ENCODE results near the gene HBQ1. TPM values are rescaled to one million over a fixed set of nuclear protein-coding genes. Genes with fewer than 3 reads are reported as not detected.
"Not testable (repeated sequence)": the region's sequence is repeated elsewhere in the genome, so short reads cannot be mapped to it uniquely, and the experiment has no call there.

Gene HBQ1
- polyA plus RNA-seq, 6 donors from 2014 or later, result not detected

DNA sequence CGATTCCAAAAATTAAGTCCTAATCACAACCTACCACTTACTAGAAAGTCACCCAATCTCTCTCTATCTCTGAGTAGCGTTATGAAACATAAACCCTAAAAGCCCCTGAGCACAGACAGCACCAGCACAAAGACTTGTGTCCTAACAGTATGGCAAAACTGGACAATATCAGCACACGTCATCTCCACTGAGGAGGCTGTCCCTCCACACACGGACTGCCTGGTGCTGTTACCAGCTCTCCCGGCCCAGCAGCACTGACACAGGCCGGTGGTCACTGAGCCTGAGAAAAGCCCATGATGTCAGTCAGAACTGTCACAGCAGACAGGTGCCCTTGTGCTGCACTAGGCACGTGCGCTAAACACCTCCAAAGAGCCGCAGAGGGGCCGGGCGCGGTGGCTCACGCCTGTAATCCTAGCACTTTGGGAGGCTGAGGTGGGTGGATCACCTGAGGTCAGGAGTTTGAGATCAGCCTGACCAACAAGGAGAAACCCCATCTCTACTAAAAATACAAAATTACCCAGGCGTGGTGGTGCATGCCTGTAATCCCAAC, 31.4 kb downstream of the HBQ1 start:
- Mint-ChIP-seq H3K4me1 (peaks cover 9 to 26% (median 9%) of the 10 kb centered on the region in 3 donors), H3K36me3 (peaks cover 4 to 10% of the 10 kb centered on the region in 2 donors), H3K27ac (peak overlapping the region; percentile 20 to 85 (median 64))
- H3K4me3 Mint-ChIP-seq; ATAC-seq (ENCODE audit: low read depth in 2 of 2); H3K27me3 Mint-ChIP-seq; DNase-seq; H3K9me3 Mint-ChIP-seq: not testable (repeated sequence)

DNA sequence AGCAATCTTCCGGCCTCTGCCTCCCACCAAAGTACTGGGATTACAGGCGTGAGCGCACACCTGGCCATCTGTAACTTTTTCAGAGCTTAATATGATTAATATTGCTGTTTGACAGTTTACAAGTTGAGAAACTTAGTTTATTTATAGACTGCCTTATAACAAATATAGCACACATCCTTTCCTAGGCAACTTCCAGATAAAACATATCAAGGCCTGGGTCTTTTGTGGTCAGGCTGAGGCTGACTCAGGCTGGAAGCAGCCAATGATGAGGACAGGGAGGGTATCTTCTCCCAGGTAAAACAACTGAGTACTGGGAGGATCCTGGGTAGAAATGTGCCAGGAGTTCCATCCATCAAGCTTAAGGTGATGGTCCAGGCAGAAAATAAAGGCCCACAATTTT, 32.7 kb downstream of the HBQ1 start:
- H3K4me3 Mint-ChIP-seq, result no peak overlapping the region
- peaks cover 4 to 7% of the 10 kb centered on the region in 2 donors for H3K36me3 Mint-ChIP-seq
- DNase-seq, result no peak
- H3K27me3 Mint-ChIP-seq, result no peaks in the 10 kb centered on the region
- H3K27ac Mint-ChIP-seq, result peak overlapping the region in 1 of 6 donors; percentile 18
- no peak for ATAC-seq (ENCODE audit: low read depth in 2 of 2)
- H3K9me3 Mint-ChIP-seq, result no peaks in the 10 kb centered on the region
- peaks cover 9 to 26% (median 11%) of the 10 kb centered on the region in 3 donors for H3K4me1 Mint-ChIP-seq

DNA sequence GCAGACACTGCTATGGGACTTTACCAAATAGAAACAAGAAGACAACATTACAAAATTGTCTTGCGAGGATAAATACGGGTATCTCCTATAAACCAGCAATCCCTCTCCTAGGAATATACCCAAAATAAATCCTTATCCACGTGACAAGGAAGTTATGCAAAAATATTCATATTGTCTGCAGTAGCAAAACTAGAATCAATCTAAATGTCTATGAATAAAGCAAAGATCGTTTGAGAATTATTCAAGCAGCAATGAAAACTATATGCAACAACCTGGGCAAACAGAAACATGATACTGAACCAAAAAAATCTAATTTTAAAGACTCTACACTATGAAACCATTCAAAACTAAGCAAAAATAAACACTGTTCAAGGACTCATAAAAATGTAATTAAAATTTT, 39.8 kb downstream of the HBQ1 start:
- peaks cover 7 to 9% (median 7%) of the 10 kb centered on the region in 3 donors for H3K4me1 Mint-ChIP-seq
- no peak overlapping the region for H3K4me3 Mint-ChIP-seq
- no peak overlapping the region for H3K27ac Mint-ChIP-seq
- no peaks in the 10 kb centered on the region for H3K27me3 Mint-ChIP-seq
- H3K9me3 Mint-ChIP-seq, result no peaks in the 10 kb centered on the region
- DNase-seq (no peak), ATAC-seq (ENCODE audit: low read depth in 2 of 2) (no peak)
- peaks cover 9 to 10% of the 10 kb centered on the region in 2 donors for H3K36me3 Mint-ChIP-seq

DNA sequence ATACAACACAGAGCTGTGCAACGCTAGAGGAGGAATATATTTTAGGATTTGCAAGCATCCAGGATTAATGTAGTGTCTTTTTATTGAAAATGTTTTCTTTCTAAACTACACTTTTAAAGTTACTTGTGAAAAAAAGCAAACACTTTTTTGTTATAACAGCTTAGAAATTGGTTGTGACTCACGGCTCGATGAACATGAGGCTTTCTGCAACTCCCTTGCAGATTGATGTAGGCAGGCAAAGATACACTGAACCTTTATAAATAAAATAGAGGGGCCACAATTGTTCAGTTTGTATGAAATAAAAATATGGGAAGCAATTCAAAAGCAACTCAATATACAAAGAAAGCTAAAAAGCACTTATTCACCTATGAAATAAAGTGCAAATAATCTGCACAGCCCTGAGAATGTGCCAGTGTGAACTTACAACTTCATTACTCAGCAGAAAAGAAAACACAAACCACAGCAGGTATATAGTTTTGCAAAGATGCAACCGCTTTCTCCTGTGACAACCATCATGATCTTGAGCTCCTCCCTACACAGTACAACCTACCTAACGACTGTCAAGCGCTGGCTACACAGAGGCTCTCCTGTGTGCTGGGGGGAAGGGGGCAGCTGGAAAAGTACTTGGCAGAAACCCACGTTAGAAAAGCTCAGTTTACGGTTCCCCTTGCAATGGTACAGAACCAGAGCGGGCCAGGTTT, 48.0 kb downstream of the HBQ1 start:
- Mint-ChIP-seq H3K9me3 (no peaks in the 10 kb centered on the region), H3K27ac (peak overlapping the region; percentile 30 to 98 (median 88)), H3K4me1 (peaks cover 13 to 24% (median 22%) of the 10 kb centered on the region in 3 donors), H3K36me3 (no peaks in the 10 kb centered on the region), H3K27me3 (no peaks in the 10 kb centered on the region), H3K4me3 (peak overlapping the region; percentile 80 to 95 (median 90))
- peak; percentile 2 for DNase-seq
- no peak for ATAC-seq (ENCODE audit: low read depth in 2 of 2)

GRCh38 chr16:228852-229730, 48.8 kb downstream of the HBQ1 start, which contains the start of gene LUC7L:
LUC7L (minus strand) TSS chr16:229449; CDS start chr16:229339, 110 bp downstream.
- ATAC-seq (ENCODE audit: low read depth in 2 of 2), result peak; percentile 89 to 90
- DNase-seq, result peak; percentile 89
- Mint-ChIP-seq H3K4me3 (peak within 1 kb of the TSS; percentile 80 to 95 (median 90)), H3K9me3 (no peaks in the 10 kb centered on the region), H3K36me3 (no peaks in the 10 kb centered on the region), H3K27me3 (no peaks in the 10 kb centered on the region), H3K4me1 (peaks cover 13 to 24% (median 22%) of the 10 kb centered on the region in 3 donors), H3K27ac (peak within 1 kb of the TSS; percentile 92 to 98 (median 93))

- Mint-ChIP-seq H3K4me3 (peak overlapping the region in 7 of 8 donors; percentile 25 to 93 (median 74)), H3K36me3 (no peaks in the 10 kb centered on the region), H3K27me3 (no peaks in the 10 kb centered on the region), H3K27ac (peak overlapping the region in 4 of 6 donors; percentile 54 to 92 (median 84)), H3K9me3 (no peaks in the 10 kb centered on the region), H3K4me1 (peaks cover 13 to 29% (median 27%) of the 10 kb centered on the region in 3 donors)
- no peak for ATAC-seq (ENCODE audit: low read depth in 2 of 2)
- no peak for DNase-seq
Measured at GRCh38 chr16:229731-230281, 49.5 kb downstream of the HBQ1 start.

DNA sequence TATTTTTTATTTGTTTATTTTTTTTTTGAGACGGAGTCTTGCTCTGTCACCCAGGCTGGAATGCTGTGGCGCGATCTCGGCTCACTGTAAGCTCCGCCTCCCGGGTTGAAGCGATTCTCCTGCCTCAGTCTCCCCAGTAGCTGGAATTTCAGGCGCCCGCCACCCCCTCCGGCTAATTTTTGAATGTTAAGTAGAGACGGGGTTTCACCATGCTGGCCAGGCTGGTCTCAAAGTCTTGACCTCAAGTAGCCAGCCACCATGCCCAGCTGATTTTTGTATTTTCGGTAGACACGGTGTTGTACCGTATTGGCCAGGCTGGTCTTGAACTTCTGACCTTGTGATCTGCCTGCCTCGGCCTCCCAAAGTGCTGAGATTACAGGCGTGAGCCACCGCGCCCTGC, 50.1 kb downstream of the HBQ1 start:
- not testable (repeated sequence) for H3K36me3 Mint-ChIP-seq; H3K27ac Mint-ChIP-seq; ATAC-seq (ENCODE audit: low read depth in 2 of 2); DNase-seq; H3K9me3 Mint-ChIP-seq; H3K27me3 Mint-ChIP-seq
- Mint-ChIP-seq H3K4me1 (peaks cover 17 to 35% (median 31%) of the 10 kb centered on the region in 3 donors), H3K4me3 (peak overlapping the region in 2 of 8 donors; percentile 15 to 30)

Other genes with a start within 250 kb of the HBQ1 start
- gene POLR3K, start 126.9 kb upstream of the HBQ1 start, polyA plus RNA-seq (ENCODE audit: low read depth in 6 of 6), result 10 to 100 TPM; 39.0 to 57.3 (median 52.7) TPM
- gene SNRNP25, start 126.6 kb upstream of the HBQ1 start, polyA plus RNA-seq (ENCODE audit: low read depth in 6 of 6), result 100 to 1,000 TPM in 1 of 6 donors, 10 to 100 TPM in 5; 43.3 to 111 (median 67.2) TPM
- under 1 TPM in 1 of 6 donors, not detected in 5; 0.08 TPM for gene RHBDF1, start 107.8 kb upstream of the HBQ1 start, polyA plus RNA-seq (ENCODE audit: low read depth in 6 of 6)
- 100 to 1,000 TPM in 1 of 6 donors, 10 to 100 TPM in 5; 81.3 to 119 (median 84.6) TPM for gene MPG, start 102.2 kb upstream of the HBQ1 start, polyA plus RNA-seq (ENCODE audit: low read depth in 6 of 6)
- 10 to 100 TPM in 5 of 6 donors, 1 to 10 TPM in 1; 8.1 to 17.1 (median 11.2) TPM for gene NPRL3, start 41.8 kb upstream of the HBQ1 start, polyA plus RNA-seq (ENCODE audit: low read depth in 6 of 6)
- gene HBZ, start 27.8 kb upstream of the HBQ1 start, polyA plus RNA-seq (ENCODE audit: low read depth in 6 of 6), result not detected
- gene HBM, start 14.5 kb upstream of the HBQ1 start, polyA plus RNA-seq (ENCODE audit: low read depth in 6 of 6), result not detected
- 1,000 to 10,000 TPM in 2 of 6 donors, 100 to 1,000 TPM in 4; 184 to 1,142 (median 693) TPM for gene HBA2, start 7.6 kb upstream of the HBQ1 start, polyA plus RNA-seq (ENCODE audit: low read depth in 6 of 6)
- 100 to 1,000 TPM in 3 of 6 donors, 10 to 100 TPM in 3; 42.8 to 256 (median 100) TPM for gene HBA1, start 3.8 kb upstream of the HBQ1 start, polyA plus RNA-seq (ENCODE audit: low read depth in 6 of 6)
- 10 to 100 TPM in 5 of 6 donors, 1 to 10 TPM in 1; 9.6 to 20.4 (median 12.8) TPM for gene LUC7L, start 49.0 kb downstream of the HBQ1 start, polyA plus RNA-seq (ENCODE audit: low read depth in 6 of 6)
- 10 to 100 TPM; 19.3 to 28.7 (median 24.5) TPM for gene FAM234A, start 54.4 kb downstream of the HBQ1 start, polyA plus RNA-seq (ENCODE audit: low read depth in 6 of 6)
- gene RGS11, start 95.5 kb downstream of the HBQ1 start, polyA plus RNA-seq (ENCODE audit: low read depth in 6 of 6), result under 1 TPM in 1 of 6 donors, not detected in 5; 0.14 TPM
- not detected for gene ARHGDIG, start 100.1 kb downstream of the HBQ1 start, polyA plus RNA-seq (ENCODE audit: low read depth in 6 of 6)
- gene PDIA2, start 102.7 kb downstream of the HBQ1 start, polyA plus RNA-seq (ENCODE audit: low read depth in 6 of 6), result not detected
- gene AXIN1, start 172.3 kb downstream of the HBQ1 start, polyA plus RNA-seq (ENCODE audit: low read depth in 6 of 6), result 1 to 10 TPM in 5 of 6 donors, under 1 TPM in 1; 0.93 to 2.7 (median 1.9) TPM
- 10 to 100 TPM; 60.1 to 76.8 (median 65.7) TPM for gene MRPL28, start 190.1 kb downstream of the HBQ1 start, polyA plus RNA-seq (ENCODE audit: low read depth in 6 of 6)
- 10 to 100 TPM in 5 of 6 donors, 1 to 10 TPM in 1; 7.1 to 24.3 (median 17.2) TPM for gene PGAP6, start 201.5 kb downstream of the HBQ1 start, polyA plus RNA-seq (ENCODE audit: low read depth in 6 of 6)
- 100 to 1,000 TPM in 1 of 6 donors, 10 to 100 TPM in 5; 56.9 to 104 (median 65.1) TPM for gene NME4, start 216.7 kb downstream of the HBQ1 start, polyA plus RNA-seq (ENCODE audit: low read depth in 6 of 6)
- gene DECR2, start 221.4 kb downstream of the HBQ1 start, polyA plus RNA-seq (ENCODE audit: low read depth in 6 of 6), result 1 to 10 TPM; 3.8 to 9.4 (median 5.2) TPM
- 1 to 10 TPM; 1.0 to 4.8 (median 1.9) TPM for gene RAB11FIP3, start 245.2 kb downstream of the HBQ1 start, polyA plus RNA-seq (ENCODE audit: low read depth in 6 of 6)

Data from naive B cell (primary cell).